ENCODE data around the gene SMYD3.

Gene SMYD3

DNA sequence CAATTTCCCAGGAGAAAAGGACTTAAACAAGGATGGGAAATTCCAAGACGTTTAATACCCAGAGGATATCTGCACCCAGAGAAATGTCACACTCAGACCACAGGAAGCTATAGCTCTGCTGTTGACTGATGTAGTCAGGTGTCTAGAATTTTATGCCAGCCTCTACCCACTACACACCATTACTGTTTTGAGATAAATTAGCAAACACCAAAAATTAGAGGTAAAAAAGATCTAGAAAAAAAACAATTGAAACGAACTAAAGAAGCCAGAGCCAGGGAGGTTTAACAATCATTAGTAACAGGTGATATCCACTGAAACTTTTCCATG lies 519.9 kb downstream of the SMYD3 start:
- H3K27me3 ChIP-seq (ENCODE audit: insufficient read depth, insufficient read length): no peaks in the 10 kb centered on the region
- no peaks in the 10 kb centered on the region for H3K9me3 ChIP-seq (ENCODE audit: insufficient read depth, low read length)
- no peak overlapping the region for H3K9ac ChIP-seq (ENCODE audit: insufficient read length, low read depth)
- no peaks in the 10 kb centered on the region for H3K4me1 ChIP-seq (ENCODE audit: insufficient read depth, insufficient read length)
- no peak for DNase-seq (ENCODE audit: low read depth, low spot score)
- H3K36me3 ChIP-seq (ENCODE audit: insufficient read depth, insufficient read length, low read length): no peaks in the 10 kb centered on the region
- no peak for TF ChIP-seq ZNF274 (IDR thresholded peaks at IDR 0.05; ENCODE audit: low read depth, low read length)
- TF ChIP-seq YY1 (IDR thresholded peaks at IDR 0.05; ENCODE audit: insufficient read depth, insufficient read length): no peak
- TF ChIP-seq SUZ12 (IDR thresholded peaks at IDR 0.05; ENCODE audit: extremely low read depth, insufficient read depth, insufficient read length): no peak
- H3K4me3 ChIP-seq (ENCODE audit: insufficient read length, low read depth): no peak overlapping the region

DNA sequence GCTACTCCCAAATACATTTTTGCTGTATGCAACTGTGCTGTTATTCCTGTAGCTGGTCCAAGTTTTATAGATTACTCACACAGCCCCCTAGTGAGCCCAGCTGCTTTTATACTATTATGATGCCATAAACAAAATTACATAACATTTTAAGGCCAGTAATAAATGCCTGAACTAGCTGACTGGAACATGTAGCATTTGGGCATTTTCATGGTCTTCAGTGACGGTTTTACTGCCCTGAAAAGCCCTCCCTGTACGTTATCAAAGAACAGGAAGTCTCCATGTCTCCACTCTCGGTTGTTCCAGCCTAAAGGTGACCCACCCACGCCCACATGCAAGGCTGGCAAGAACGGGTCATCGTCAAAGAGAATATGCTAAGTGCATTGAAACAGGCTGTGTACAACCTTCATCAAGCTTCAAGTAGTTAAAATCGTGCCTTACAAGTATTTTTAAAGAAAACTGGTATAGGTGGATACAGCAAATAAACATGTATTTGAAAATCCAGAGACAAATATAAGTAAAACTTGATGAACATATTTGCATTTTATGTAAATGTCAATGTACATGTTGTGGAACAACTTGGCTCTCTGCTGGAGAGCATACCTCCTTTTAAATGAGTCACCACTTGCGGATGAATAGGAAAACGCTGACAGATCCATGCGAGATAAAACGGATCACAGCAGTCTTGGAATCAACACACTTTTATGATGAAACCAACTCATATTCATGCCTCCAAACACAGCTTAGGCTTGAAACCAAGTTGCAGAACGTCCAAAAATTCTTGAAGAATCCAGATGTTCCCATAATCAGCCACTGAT lies 520.5 kb downstream of the SMYD3 start:
- Histone ChIP-seq H3K4me3 (ENCODE audit: insufficient read length, low read depth) (no peak overlapping the region), H3K9me3 (ENCODE audit: insufficient read depth, low read length) (no peaks in the 10 kb centered on the region), H3K4me1 (ENCODE audit: insufficient read depth, insufficient read length) (no peaks in the 10 kb centered on the region), H3K9ac (ENCODE audit: insufficient read length, low read depth) (no peak overlapping the region), H3K27me3 (ENCODE audit: insufficient read depth, insufficient read length) (no peaks in the 10 kb centered on the region), H3K36me3 (ENCODE audit: insufficient read depth, insufficient read length, low read length) (no peaks in the 10 kb centered on the region)
- no peak for DNase-seq (ENCODE audit: low read depth, low spot score)
- TF ChIP-seq ZNF274 (IDR thresholded peaks at IDR 0.05; ENCODE audit: low read depth, low read length) (no peak), YY1 (IDR thresholded peaks at IDR 0.05; ENCODE audit: insufficient read depth, insufficient read length) (no peak), SUZ12 (IDR thresholded peaks at IDR 0.05; ENCODE audit: extremely low read depth, insufficient read depth, insufficient read length) (no peak)

DNA sequence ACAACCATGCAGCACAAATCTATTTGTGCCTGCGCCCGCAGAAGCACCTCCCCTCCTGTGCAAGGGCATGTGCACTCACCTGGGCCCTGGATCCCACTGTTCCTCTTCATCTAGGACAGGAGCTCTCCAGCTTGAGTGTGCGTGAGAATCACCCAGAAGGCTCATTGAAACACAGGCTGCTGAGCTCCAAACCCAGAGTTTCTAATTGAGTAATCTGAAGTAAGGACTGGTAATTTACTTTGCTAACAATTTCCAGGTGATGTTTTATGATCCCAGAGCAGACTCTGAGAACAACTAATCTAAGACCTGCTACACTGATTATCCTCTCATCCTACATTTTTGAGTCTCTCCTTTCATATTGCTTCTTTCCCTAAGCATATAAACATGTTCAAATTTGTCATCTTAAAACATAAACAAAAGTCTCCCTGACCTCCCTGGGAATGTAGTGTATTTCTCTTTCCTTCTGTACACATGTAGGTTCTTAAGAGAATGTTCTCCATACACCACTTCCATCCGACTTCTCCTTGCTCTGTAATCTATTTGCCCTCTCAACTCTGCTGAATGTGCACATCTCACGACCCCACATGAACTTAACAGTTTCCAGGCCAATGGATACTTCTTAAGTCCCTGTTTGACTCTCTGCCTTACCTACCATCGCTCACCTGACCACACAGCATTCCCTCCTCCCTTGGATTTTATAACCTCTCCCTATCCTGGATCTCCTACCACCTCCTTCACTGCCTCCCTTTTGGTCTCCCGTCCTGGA lies 522.5 kb downstream of the SMYD3 start:
- TF ChIP-seq YY1 (IDR thresholded peaks at IDR 0.05; ENCODE audit: insufficient read depth, insufficient read length) (no peak), ZNF274 (IDR thresholded peaks at IDR 0.05; ENCODE audit: low read depth, low read length) (no peak), SUZ12 (IDR thresholded peaks at IDR 0.05; ENCODE audit: extremely low read depth, insufficient read depth, insufficient read length) (no peak)
- Histone ChIP-seq H3K9ac (ENCODE audit: insufficient read length, low read depth) (no peak overlapping the region), H3K9me3 (ENCODE audit: insufficient read depth, low read length) (no peaks in the 10 kb centered on the region), H3K4me1 (ENCODE audit: insufficient read depth, insufficient read length) (no peaks in the 10 kb centered on the region), H3K27me3 (ENCODE audit: insufficient read depth, insufficient read length) (no peaks in the 10 kb centered on the region), H3K36me3 (ENCODE audit: insufficient read depth, insufficient read length, low read length) (no peaks in the 10 kb centered on the region), H3K4me3 (ENCODE audit: insufficient read length, low read depth) (no peak overlapping the region)
- DNase-seq (ENCODE audit: low read depth, low spot score): no peak

DNA sequence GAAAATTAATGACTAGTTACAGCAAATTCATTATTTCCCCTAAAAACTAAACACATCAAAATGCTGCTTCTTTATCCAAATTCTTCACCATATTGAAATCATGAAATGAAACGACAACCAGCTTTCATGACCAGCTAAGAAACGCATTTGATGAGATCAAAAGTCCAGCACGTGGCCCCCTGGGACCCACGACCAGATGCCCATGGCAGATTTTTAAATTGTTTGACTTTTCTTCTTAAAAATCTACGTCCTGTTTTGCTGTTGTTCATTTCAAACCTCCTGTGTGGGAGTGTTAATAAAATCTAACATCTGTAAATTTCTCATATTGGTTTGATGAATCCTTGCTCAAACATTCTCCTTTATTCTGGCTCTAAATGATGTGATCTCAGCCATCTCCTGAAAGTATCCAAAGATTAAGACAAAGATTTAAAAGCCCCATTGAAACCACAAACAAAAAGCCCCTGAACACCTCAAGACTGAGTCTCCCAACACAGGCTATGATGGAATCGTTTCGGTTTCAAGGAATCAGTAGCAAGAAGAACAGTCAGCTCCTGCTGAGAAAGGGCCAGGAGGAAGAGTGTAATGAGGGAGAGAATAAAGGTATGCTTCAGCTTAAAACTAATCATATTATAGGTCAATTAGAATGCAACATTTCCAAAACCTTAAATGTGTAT lies 523.6 kb downstream of the SMYD3 start:
- Histone ChIP-seq H3K9ac (ENCODE audit: insufficient read length, low read depth) (no peak overlapping the region), H3K27me3 (ENCODE audit: insufficient read depth, insufficient read length) (no peaks in the 10 kb centered on the region), H3K4me1 (ENCODE audit: insufficient read depth, insufficient read length) (no peaks in the 10 kb centered on the region), H3K4me3 (ENCODE audit: insufficient read length, low read depth) (no peak overlapping the region), H3K36me3 (ENCODE audit: insufficient read depth, insufficient read length, low read length) (no peaks in the 10 kb centered on the region), H3K9me3 (ENCODE audit: insufficient read depth, low read length) (no peaks in the 10 kb centered on the region)
- TF ChIP-seq SUZ12 (IDR thresholded peaks at IDR 0.05; ENCODE audit: extremely low read depth, insufficient read depth, insufficient read length) (no peak), YY1 (IDR thresholded peaks at IDR 0.05; ENCODE audit: insufficient read depth, insufficient read length) (no peak), ZNF274 (IDR thresholded peaks at IDR 0.05; ENCODE audit: low read depth, low read length) (no peak)
- DNase-seq (ENCODE audit: low read depth, low spot score): no peak

DNA sequence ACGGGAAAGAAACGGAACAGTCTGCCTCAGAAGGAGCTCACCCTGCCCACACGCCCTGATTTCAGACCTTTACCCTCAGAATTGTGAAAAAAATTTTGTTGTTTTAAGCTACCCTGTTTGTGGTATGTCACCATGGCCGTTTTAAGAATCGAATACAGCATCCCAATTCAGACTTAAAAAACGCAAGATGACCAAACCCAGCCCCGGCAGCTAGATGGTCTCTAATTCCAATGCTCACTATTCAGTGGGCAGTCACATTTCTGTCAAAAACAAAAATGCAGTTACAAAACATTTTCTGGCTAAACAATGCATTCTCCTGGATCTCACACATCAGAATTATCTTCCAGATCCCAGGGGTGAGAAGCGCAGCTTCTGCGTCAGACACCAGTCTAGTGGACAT lies 527.5 kb downstream of the SMYD3 start:
- no peak overlapping the region for H3K4me3 ChIP-seq (ENCODE audit: insufficient read length, low read depth)
- DNase-seq (ENCODE audit: low read depth, low spot score): no peak
- H3K9ac ChIP-seq (ENCODE audit: insufficient read length, low read depth): no peak overlapping the region
- no peaks in the 10 kb centered on the region for H3K27me3 ChIP-seq (ENCODE audit: insufficient read depth, insufficient read length)
- no peak for TF ChIP-seq ZNF274 (IDR thresholded peaks at IDR 0.05; ENCODE audit: low read depth, low read length)
- TF ChIP-seq YY1 (IDR thresholded peaks at IDR 0.05; ENCODE audit: insufficient read depth, insufficient read length): no peak
- TF ChIP-seq SUZ12 (IDR thresholded peaks at IDR 0.05; ENCODE audit: extremely low read depth, insufficient read depth, insufficient read length): no peak
- no peaks in the 10 kb centered on the region for H3K9me3 ChIP-seq (ENCODE audit: insufficient read depth, low read length)
- no peaks in the 10 kb centered on the region for H3K4me1 ChIP-seq (ENCODE audit: insufficient read depth, insufficient read length)
- no peaks in the 10 kb centered on the region for H3K36me3 ChIP-seq (ENCODE audit: insufficient read depth, insufficient read length, low read length)

DNA sequence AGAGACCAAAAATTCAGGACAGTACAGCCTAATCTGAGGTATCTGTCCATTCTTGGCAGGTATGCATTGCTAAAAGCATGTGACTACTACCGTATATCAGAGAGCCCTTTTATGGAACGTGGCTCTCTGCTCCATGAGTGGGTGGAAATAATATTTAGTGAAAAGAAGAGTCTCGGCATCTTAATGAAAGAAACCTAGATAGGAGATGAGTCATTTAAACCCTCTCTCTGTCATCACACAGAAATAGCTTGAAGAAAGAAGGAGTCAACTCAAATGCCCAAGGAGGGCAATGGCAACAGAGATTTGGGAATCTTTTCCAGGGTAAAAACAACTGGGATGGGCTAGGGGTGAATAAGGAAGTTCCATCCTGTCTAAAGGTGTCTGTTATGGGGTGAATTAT lies 528.2 kb downstream of the SMYD3 start:
- DNase-seq (ENCODE audit: low read depth, low spot score): no peak
- Histone ChIP-seq H3K4me1 (ENCODE audit: insufficient read depth, insufficient read length) (no peaks in the 10 kb centered on the region), H3K4me3 (ENCODE audit: insufficient read length, low read depth) (no peak overlapping the region), H3K36me3 (ENCODE audit: insufficient read depth, insufficient read length, low read length) (no peaks in the 10 kb centered on the region), H3K9ac (ENCODE audit: insufficient read length, low read depth) (no peak overlapping the region), H3K9me3 (ENCODE audit: insufficient read depth, low read length) (no peaks in the 10 kb centered on the region), H3K27me3 (ENCODE audit: insufficient read depth, insufficient read length) (no peaks in the 10 kb centered on the region)
- TF ChIP-seq YY1 (IDR thresholded peaks at IDR 0.05; ENCODE audit: insufficient read depth, insufficient read length) (no peak), SUZ12 (IDR thresholded peaks at IDR 0.05; ENCODE audit: extremely low read depth, insufficient read depth, insufficient read length) (no peak), ZNF274 (IDR thresholded peaks at IDR 0.05; ENCODE audit: low read depth, low read length) (no peak)

DNA sequence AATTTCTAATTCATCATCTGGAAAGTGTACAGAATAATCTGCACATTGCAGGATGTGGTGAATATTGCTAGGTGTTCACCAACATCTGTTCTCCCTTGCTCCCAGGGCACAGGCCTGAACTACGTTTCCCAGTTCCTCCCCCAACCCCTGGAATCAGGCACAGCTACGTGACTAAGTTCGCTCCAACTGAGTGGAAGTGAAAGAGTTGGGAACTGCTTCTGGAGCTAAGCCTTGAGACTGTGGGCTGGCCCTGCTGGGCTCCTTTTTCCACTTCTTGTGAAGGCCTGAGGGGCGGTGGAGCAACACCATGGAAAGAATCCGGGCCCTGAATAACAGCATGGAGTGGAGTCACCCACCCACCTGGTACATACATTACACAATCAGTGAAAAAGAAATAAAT lies 534.6 kb downstream of the SMYD3 start:
- peaks cover 2% of the 10 kb centered on the region for H3K4me1 ChIP-seq (ENCODE audit: insufficient read depth, insufficient read length)
- no peak for DNase-seq (ENCODE audit: low read depth, low spot score)
- no peaks in the 10 kb centered on the region for H3K36me3 ChIP-seq (ENCODE audit: insufficient read depth, insufficient read length, low read length)
- no peak overlapping the region for H3K4me3 ChIP-seq (ENCODE audit: insufficient read length, low read depth)
- no peak overlapping the region for H3K9ac ChIP-seq (ENCODE audit: insufficient read length, low read depth)
- H3K27me3 ChIP-seq (ENCODE audit: insufficient read depth, insufficient read length): no peaks in the 10 kb centered on the region
- TF ChIP-seq SUZ12 (IDR thresholded peaks at IDR 0.05; ENCODE audit: extremely low read depth, insufficient read depth, insufficient read length) (no peak), ZNF274 (IDR thresholded peaks at IDR 0.05; ENCODE audit: low read depth, low read length) (no peak), YY1 (IDR thresholded peaks at IDR 0.05; ENCODE audit: insufficient read depth, insufficient read length) (no peak)
- H3K9me3 ChIP-seq (ENCODE audit: insufficient read depth, low read length): no peaks in the 10 kb centered on the region
